Measurements from ENCODE around the gene TSPO2.
A peak's percentile ranks its signal among the peaks of the same experiment; 100 is the strongest.
"Not testable (repeated sequence)": the region's sequence is repeated elsewhere in the genome, so short reads cannot be mapped to it uniquely, and the experiment has no call there.

TSPO2 gene

GRCh38 chr6:41042226-41043055, at the start of gene TSPO2:
Gene TSPO2 (plus strand): TSS chr6:41042467. CDS start chr6:41042986, 519 bp downstream.
- DNase-seq (ENCODE audit: low read depth in 2 of 2) = no peak

- DNase-seq (ENCODE audit: low read depth in 2 of 2) = no peak
Measured at GRCh38 chr6:40992746-40993145, 49.5 kb upstream of the TSPO2 start.

- no peak for DNase-seq (ENCODE audit: low read depth in 2 of 2)
Measured at GRCh38 chr6:40996591-40997233, 45.6 kb upstream of the TSPO2 start.

- no peak for DNase-seq (ENCODE audit: low read depth in 2 of 2)
Measured at GRCh38 chr6:40997234-40997957, 44.9 kb upstream of the TSPO2 start.

- DNase-seq (ENCODE audit: low read depth in 2 of 2) = no peak
Measured at GRCh38 chr6:40998661-40999060, 43.6 kb upstream of the TSPO2 start.

- DNase-seq (ENCODE audit: low read depth in 2 of 2) = peak in 1 of 2 donors; percentile 1
Measured at GRCh38 chr6:40999569-40999968, 42.7 kb upstream of the TSPO2 start.

GRCh38 chr6:41000248-41000647, 42.0 kb upstream of the TSPO2 start:
- DNase-seq (ENCODE audit: low read depth in 2 of 2) = no peak

- DNase-seq (ENCODE audit: low read depth in 2 of 2) = no peak
Measured at GRCh38 chr6:41002168-41002567, 40.1 kb upstream of the TSPO2 start.

GRCh38 chr6:41006217-41006616, 36.0 kb upstream of the TSPO2 start:
- DNase-seq (ENCODE audit: low read depth in 2 of 2) = peak; percentile 27 to 51

GRCh38 chr6:41006980-41007379, 35.3 kb upstream of the TSPO2 start:
- not testable (repeated sequence) for DNase-seq (ENCODE audit: low read depth in 2 of 2)

- no peak for DNase-seq (ENCODE audit: low read depth in 2 of 2)
Measured at GRCh38 chr6:41008011-41008410, 34.3 kb upstream of the TSPO2 start.

GRCh38 chr6:41009669-41010068, 32.6 kb upstream of the TSPO2 start:
- DNase-seq (ENCODE audit: low read depth in 2 of 2) = no peak

GRCh38 chr6:41011673-41012072, 30.6 kb upstream of the TSPO2 start:
- no peak for DNase-seq (ENCODE audit: low read depth in 2 of 2)

- no peak for DNase-seq (ENCODE audit: low read depth in 2 of 2)
Measured at GRCh38 chr6:41013466-41014153, 28.7 kb upstream of the TSPO2 start.

- DNase-seq (ENCODE audit: low read depth in 2 of 2) = no peak
Measured at GRCh38 chr6:41014780-41015179, 27.5 kb upstream of the TSPO2 start.

- DNase-seq (ENCODE audit: low read depth in 2 of 2) = not testable (repeated sequence)
Measured at GRCh38 chr6:41015860-41016259, 26.4 kb upstream of the TSPO2 start.

GRCh38 chr6:41017663-41018062, 24.6 kb upstream of the TSPO2 start:
- DNase-seq (ENCODE audit: low read depth in 2 of 2) = no peak

- no peak for DNase-seq (ENCODE audit: low read depth in 2 of 2)
Measured at GRCh38 chr6:41021832-41022231, 20.4 kb upstream of the TSPO2 start.

- DNase-seq (ENCODE audit: low read depth in 2 of 2) = no peak
Measured at GRCh38 chr6:41022294-41022693, 20.0 kb upstream of the TSPO2 start.

GRCh38 chr6:41023114-41023513, 19.2 kb upstream of the TSPO2 start:
- no peak for DNase-seq (ENCODE audit: low read depth in 2 of 2)

GRCh38 chr6:41025966-41026530, 16.2 kb upstream of the TSPO2 start:
- no peak for DNase-seq (ENCODE audit: low read depth in 2 of 2)

GRCh38 chr6:41027241-41027640, 15.0 kb upstream of the TSPO2 start:
- DNase-seq (ENCODE audit: low read depth in 2 of 2) = no peak
